GM12878 (cell line): ENCODE measurements around the gene SHMT2. TPM values are rescaled to one million over a fixed set of nuclear protein-coding genes. Genes with fewer than 3 reads are reported as not detected.

ENCODE experiments used
- ATAC-seq: fragments of 200-7000 bp; cut with Tn5 transposase; 3 replicates; pipeline ENCODE4 v1.9.1; 2020; ENCODE audit warnings: mild to moderate bottlenecking, moderate library complexity
- BruUV-seq: library from RNA; stranded (reverse); fragments of 400-500 nt; replicated peaks from 2 replicates; lab custom pipeline; 2021; lab: Mats Ljungman, UMichigan
- CTCF ChIA-PET: fragments of 300-600 bp; sonication (Branson Sonifier 250); formaldehyde crosslinking; extraction: SDS; loops from one replicate; lab custom pipeline; 2021; ENCODE audit warnings: inconsistent platforms; lab: Yijun Ruan, JAX
- POLR2A ChIA-PET: fragments of 350-600 bp; formaldehyde crosslinking; extraction: SDS; loops from one replicate; lab custom pipeline; 2021; ENCODE audit warnings: inconsistent platforms; lab: Charles Lee
- RAD21 ChIA-PET: fragments of 300-600 bp; sonication (Branson Sonifier 250); formaldehyde crosslinking; loops from one replicate; lab custom pipeline; 2023; ENCODE audit warnings: antibody characterized with exemption; ENCODE audit not compliant: unreplicated experiment; lab: Charles Lee
- SMC1A ChIA-PET: fragments of 300-600 bp; sonication (Branson Sonifier 250); formaldehyde crosslinking; loops from one replicate; lab custom pipeline; 2023; ENCODE audit not compliant: unreplicated experiment, uncharacterized antibody; lab: Charles Lee
- DNase-seq: peaks from one replicate; pipeline ENCODE4 v3.0.0-alpha.2; 2011; ENCODE audit warnings: low read depth, low spot score
- FAIRE-seq: peaks from 3 replicates; lab custom pipeline; 2011; peaks lifted over from hg19 to GRCh38; lab: Jason Lieb, UNC
- H2AFZ ChIP-seq: 2 replicates; pipeline ENCODE4 v1.6.0; 2011; ENCODE audit warnings: low read depth, low read length, control low read depth; ENCODE audit not compliant: control insufficient read depth
- H3K27ac ChIP-seq: 2 replicates; pipeline ENCODE4 v1.5.1; 2011; ENCODE audit warnings: control low read depth; ENCODE audit not compliant: control insufficient read depth, insufficient read depth
- H3K27me3 ChIP-seq, 2 experiments: replicated peaks in 1 of 2; 2 replicates each; pipeline versions ENCODE4 v1.6.0 to v1.6.1; 2011; ENCODE audit warnings: low read length in 1 of 2; ENCODE audit not compliant: control insufficient read depth in 2 of 2, insufficient read depth in 2 of 2
- H3K36me3 ChIP-seq, 2 experiments: 2 replicates each; pipeline ENCODE4 v1.5.1; 2011; ENCODE audit warnings: low read length in 1 of 2; ENCODE audit not compliant: control insufficient read depth in 2 of 2, insufficient read depth in 2 of 2
- H3K4me1 ChIP-seq: 2 replicates; pipeline ENCODE4 v1.6.1; 2011; ENCODE audit warnings: mild to moderate bottlenecking, low read length, moderate library complexity, mixed read lengths; ENCODE audit not compliant: control insufficient read depth, insufficient read depth
- H3K4me2 ChIP-seq: 2 replicates; pipeline ENCODE4 v1.6.0; 2011; ENCODE audit warnings: control low read depth; ENCODE audit not compliant: control insufficient read depth, insufficient read depth
- H3K4me3 ChIP-seq: fragments of 200-600 bp; sonication (generic); 2 replicates; pipeline ENCODE4 v1.5.1; 2016
- H3K79me2 ChIP-seq: 2 replicates; pipeline ENCODE4 v1.6.0; 2011; ENCODE audit warnings: low read length; ENCODE audit not compliant: control insufficient read depth, insufficient read depth
- H3K9ac ChIP-seq: 2 replicates; pipeline ENCODE4 v1.8.0; 2011; ENCODE audit warnings: low read length, control low read depth, mixed read lengths; ENCODE audit not compliant: control insufficient read depth, insufficient read depth
- H3K9me3 ChIP-seq: replicated peaks from 3 replicates; pipeline ENCODE4 v1.5.1; 2011; ENCODE audit warnings: mild to moderate bottlenecking, low read length; ENCODE audit not compliant: control insufficient read depth, insufficient read depth
- H4K20me1 ChIP-seq: 2 replicates; pipeline ENCODE4 v1.6.0; 2011; ENCODE audit not compliant: control insufficient read depth, insufficient read depth
- EZH2 ChIP-seq: IDR thresholded peaks from 2 replicates; pipeline ENCODE4 v1.6.1; 2012; ENCODE audit warnings: low read depth, mild to moderate bottlenecking, control low read depth, inconsistent platforms, low read length, borderline replicate concordance; ENCODE audit not compliant: control insufficient read depth
- FOXM1 ChIP-seq: IDR thresholded peaks from 2 replicates; pipeline ENCODE4 v1.6.1; 2012; ENCODE audit warnings: low read depth, mild to moderate bottlenecking, inconsistent platforms, low read length, moderate library complexity
- JUND ChIP-seq: IDR thresholded peaks from 2 replicates; pipeline ENCODE4 v1.6.1; 2012; ENCODE audit warnings: low read depth, mild to moderate bottlenecking, low read length, improper control_type of control experiment, moderate library complexity
- KDM1A ChIP-seq: fragments of 200-600 bp; sonication (generic); IDR thresholded peaks from 2 replicates; pipeline ENCODE4 v1.6.1; 2016; ENCODE audit warnings: borderline replicate concordance
- NRF1 ChIP-seq: conservative IDR thresholded peaks from 2 replicates; pipeline ENCODE4 v1.6.1; 2011; ENCODE audit warnings: mild to moderate bottlenecking, low read depth, low read length, improper control_type of control experiment
- PML ChIP-seq: IDR thresholded peaks from 2 replicates; pipeline ENCODE4 v1.6.1; 2012; ENCODE audit warnings: low read length, inconsistent platforms
- SUPT20H ChIP-seq: IDR thresholded peaks from 2 replicates; pipeline ENCODE4 v1.6.1; 2011; ENCODE audit warnings: low read depth, mild to moderate bottlenecking, low read length, moderate library complexity, borderline replicate concordance; ENCODE audit not compliant: control insufficient read depth
- TAF1 ChIP-seq: IDR thresholded peaks from 2 replicates; pipeline ENCODE4 v1.6.1; 2011; ENCODE audit warnings: mild to moderate bottlenecking, low read depth, low read length, borderline replicate concordance
- ZBED1 ChIP-seq: IDR thresholded peaks from 2 replicates; pipeline ENCODE4 v1.6.1; 2016; ENCODE audit warnings: borderline replicate concordance
- WGBS: methylation state at CpG from one replicate; pipeline ENCODE4 v1.1.6; 2016; ENCODE audit warnings: low lambda C conversion rate; ENCODE audit not compliant: insufficient replicate concordance, insufficient coverage; ENCODE audit errors: missing lambda C conversion rate; 5-methylcytosine and 5-hydroxymethylcytosine counted together
- in situ Hi-C: fragments of 300-500 bp; cut with MboI; formaldehyde crosslinking; loops from 9 replicates; pipeline ENCODE4 v1.14.3; 2018; ENCODE audit warnings: mixed read lengths
- intact Hi-C: fragments of 100-400 bp; cut with micrococcal nuclease; formaldehyde crosslinking; loops from one replicate; pipeline ENCODE4 v1.14.2; 2022; ENCODE audit not compliant: unreplicated experiment
- polyA plus RNA-seq, 11 experiments: library from polyadenylated mRNA; depleted of rRNA in 4 of 11; unstranded in 6 of 11; stranded (reverse) in 5 of 11; fragments of >200 nt; fragmentation: Nextera tagmentation in 4 of 11; fragmentation: Illumina TruSeq in 1 of 11; extraction: Ambion mirVana in 4 of 11; extraction: Trizol in 1 of 11; gene quantifications; 1 replicate in 1 of 11; 2 replicates in 10 of 11; pipeline versions ENCODE4 v1.2.1 to v1.2.3, GENCODE V29; 2011 to 2016; ENCODE audit warnings: inconsistent platforms in 2 of 11, missing spikeins in 2 of 11, low read depth in 1 of 11
- total RNA-seq, 4 experiments: library from RNA; depleted of rRNA in 3 of 4; stranded (reverse); fragments of >200 nt in 3 of 4; fragmentation: Illumina TruSeq in 1 of 4; extraction: Trizol in 1 of 4; gene quantifications; 2 replicates each; pipeline versions ENCODE4 v1.2.1 to v1.2.3, GENCODE V29; 2013 to 2021
- TF ChIP-seq, protein P1 (sequence below): fragments of 450-650 bp; IDR thresholded peaks from 2 replicates; pipeline ENCODE4 v1.6.1; 2016; ENCODE audit warnings: mild to moderate bottlenecking
- TF ChIP-seq, protein P2 (sequence below): fragments of 450-650 bp; formaldehyde crosslinking; IDR thresholded peaks from 2 replicates; pipeline ENCODE4 v1.4.0; 2022; ENCODE audit warnings: mild to moderate bottlenecking, moderate library complexity
- TF ChIP-seq, protein P3 (sequence below): IDR thresholded peaks from 2 replicates; pipeline ENCODE4 v1.6.1; 2012; ENCODE audit warnings: mild to moderate bottlenecking, low read depth, low read length

The SHMT2 gene
- total and polyA plus RNA-seq, 10 of the 15 experiments (the other 5 are each of a cell fraction or from before 2014, with no cell fraction given), result 57.0 to 292 (median 186) TPM

DNA sequence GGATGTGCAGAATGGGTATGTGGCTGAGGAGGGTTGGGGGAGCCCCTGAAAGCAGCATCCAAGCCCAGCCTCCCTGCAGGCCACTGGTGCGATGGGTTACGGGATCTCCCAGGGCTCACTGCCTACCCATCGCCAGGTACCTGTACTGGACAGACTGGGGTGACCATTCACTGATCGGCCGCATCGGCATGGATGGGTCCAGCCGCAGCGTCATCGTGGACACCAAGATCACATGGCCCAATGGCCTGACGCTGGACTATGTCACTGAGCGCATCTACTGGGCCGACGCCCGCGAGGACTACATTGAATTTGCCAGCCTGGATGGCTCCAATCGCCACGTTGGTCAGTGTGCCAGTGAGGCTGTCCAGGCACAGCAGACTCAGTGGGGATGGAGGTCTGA, 31.2 kb upstream of the SHMT2 start (continued):
- no peak for TF ChIP-seq EZH2

DNA sequence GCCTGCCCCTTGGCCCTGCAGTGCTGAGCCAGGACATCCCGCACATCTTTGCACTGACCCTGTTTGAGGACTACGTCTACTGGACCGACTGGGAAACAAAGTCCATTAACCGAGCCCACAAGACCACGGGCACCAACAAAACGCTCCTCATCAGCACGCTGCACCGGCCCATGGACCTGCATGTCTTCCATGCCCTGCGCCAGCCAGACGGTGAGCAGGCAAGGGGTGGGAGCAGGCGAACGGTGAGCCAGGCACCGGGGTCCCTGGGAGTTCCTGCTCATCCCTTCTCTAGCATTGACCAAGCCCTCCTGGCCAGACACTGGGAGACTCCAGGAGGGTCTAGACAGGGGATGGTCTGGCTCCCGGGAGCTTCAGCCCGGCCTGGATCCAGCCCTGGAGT, 30.3 kb upstream of the SHMT2 start:
- ATAC-seq, result no peak
- Histone ChIP-seq H3K27me3 (no peaks in the 10 kb centered on the region), H3K36me3 (no peaks in the 10 kb centered on the region; a peak in 1 of 4 replicates), H2AFZ (no peak overlapping the region), H3K4me3 (no peak overlapping the region), H3K27ac (no peak overlapping the region), H3K4me1 (no peaks in the 10 kb centered on the region), H3K9me3 (no peaks in the 10 kb centered on the region), H3K9ac (no peak overlapping the region), H4K20me1 (no peaks in the 10 kb centered on the region), H3K79me2 (no peaks in the 10 kb centered on the region), H3K4me2 (no peak overlapping the region)
- ChIA-PET RAD21 (no interaction called here), SMC1A (no interaction called here), CTCF (no interaction called here), POLR2A (no interaction called here)
- in situ Hi-C loops (no loop called here), intact Hi-C loops (no loop called here)
- WGBS, result 45% methylated on average over 15 of the region's 15 CpGs
- no peak for DNase-seq
- BruUV-seq, result no TSS peak
- no peak for FAIRE-seq
- TF ChIP-seq KDM1A, result no peak
- TF ChIP-seq, protein P1, sequence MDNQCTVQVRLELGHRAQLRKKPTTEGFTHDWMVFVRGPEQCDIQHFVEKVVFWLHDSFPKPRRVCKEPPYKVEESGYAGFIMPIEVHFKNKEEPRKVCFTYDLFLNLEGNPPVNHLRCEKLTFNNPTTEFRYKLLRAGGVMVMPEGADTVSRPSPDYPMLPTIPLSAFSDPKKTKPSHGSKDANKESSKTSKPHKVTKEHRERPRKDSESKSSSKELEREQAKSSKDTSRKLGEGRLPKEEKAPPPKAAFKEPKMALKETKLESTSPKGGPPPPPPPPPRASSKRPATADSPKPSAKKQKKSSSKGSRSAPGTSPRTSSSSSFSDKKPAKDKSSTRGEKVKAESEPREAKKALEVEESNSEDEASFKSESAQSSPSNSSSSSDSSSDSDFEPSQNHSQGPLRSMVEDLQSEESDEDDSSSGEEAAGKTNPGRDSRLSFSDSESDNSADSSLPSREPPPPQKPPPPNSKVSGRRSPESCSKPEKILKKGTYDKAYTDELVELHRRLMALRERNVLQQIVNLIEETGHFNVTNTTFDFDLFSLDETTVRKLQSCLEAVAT, result no peak
- no peak for TF ChIP-seq NRF1
- TF ChIP-seq TAF1, result no peak
- TF ChIP-seq FOXM1, result no peak
- no peak for TF ChIP-seq PML
- TF ChIP-seq, protein P2, sequence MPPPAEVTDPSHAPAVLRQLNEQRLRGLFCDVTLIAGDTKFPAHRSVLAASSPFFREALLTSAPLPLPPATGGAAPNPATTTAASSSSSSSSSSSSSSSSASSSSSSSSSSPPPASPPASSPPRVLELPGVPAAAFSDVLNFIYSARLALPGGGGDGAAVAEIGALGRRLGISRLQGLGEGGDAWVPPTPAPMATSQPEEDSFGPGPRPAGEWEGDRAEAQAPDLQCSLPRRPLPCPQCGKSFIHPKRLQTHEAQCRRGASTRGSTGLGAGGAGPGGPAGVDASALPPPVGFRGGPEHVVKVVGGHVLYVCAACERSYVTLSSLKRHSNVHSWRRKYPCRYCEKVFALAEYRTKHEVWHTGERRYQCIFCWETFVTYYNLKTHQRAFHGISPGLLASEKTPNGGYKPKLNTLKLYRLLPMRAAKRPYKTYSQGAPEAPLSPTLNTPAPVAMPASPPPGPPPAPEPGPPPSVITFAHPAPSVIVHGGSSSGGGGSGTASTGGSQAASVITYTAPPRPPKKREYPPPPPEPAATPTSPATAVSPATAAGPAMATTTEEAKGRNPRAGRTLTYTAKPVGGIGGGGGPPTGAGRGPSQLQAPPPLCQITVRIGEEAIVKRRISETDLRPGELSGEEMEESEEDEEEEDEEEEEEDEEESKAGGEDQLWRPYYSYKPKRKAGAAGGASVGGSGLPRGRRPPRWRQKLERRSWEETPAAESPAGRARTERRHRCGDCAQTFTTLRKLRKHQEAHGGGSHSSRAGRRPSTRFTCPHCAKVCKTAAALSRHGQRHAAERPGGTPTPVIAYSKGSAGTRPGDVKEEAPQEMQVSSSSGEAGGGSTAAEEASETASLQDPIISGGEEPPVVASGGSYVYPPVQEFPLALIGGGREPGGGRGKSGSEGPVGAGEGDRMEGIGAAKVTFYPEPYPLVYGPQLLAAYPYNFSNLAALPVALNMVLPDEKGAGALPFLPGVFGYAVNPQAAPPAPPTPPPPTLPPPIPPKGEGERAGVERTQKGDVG (CRISPR knock-in tag), result no peak
- TF ChIP-seq SUPT20H, result no peak
- TF ChIP-seq JUND, result no peak
- TF ChIP-seq, protein P3, sequence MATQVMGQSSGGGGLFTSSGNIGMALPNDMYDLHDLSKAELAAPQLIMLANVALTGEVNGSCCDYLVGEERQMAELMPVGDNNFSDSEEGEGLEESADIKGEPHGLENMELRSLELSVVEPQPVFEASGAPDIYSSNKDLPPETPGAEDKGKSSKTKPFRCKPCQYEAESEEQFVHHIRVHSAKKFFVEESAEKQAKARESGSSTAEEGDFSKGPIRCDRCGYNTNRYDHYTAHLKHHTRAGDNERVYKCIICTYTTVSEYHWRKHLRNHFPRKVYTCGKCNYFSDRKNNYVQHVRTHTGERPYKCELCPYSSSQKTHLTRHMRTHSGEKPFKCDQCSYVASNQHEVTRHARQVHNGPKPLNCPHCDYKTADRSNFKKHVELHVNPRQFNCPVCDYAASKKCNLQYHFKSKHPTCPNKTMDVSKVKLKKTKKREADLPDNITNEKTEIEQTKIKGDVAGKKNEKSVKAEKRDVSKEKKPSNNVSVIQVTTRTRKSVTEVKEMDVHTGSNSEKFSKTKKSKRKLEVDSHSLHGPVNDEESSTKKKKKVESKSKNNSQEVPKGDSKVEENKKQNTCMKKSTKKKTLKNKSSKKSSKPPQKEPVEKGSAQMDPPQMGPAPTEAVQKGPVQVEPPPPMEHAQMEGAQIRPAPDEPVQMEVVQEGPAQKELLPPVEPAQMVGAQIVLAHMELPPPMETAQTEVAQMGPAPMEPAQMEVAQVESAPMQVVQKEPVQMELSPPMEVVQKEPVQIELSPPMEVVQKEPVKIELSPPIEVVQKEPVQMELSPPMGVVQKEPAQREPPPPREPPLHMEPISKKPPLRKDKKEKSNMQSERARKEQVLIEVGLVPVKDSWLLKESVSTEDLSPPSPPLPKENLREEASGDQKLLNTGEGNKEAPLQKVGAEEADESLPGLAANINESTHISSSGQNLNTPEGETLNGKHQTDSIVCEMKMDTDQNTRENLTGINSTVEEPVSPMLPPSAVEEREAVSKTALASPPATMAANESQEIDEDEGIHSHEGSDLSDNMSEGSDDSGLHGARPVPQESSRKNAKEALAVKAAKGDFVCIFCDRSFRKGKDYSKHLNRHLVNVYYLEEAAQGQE, result no peak
- TF ChIP-seq ZBED1, result no peak
